ENCODE results near the gene MASP1.

DNA sequence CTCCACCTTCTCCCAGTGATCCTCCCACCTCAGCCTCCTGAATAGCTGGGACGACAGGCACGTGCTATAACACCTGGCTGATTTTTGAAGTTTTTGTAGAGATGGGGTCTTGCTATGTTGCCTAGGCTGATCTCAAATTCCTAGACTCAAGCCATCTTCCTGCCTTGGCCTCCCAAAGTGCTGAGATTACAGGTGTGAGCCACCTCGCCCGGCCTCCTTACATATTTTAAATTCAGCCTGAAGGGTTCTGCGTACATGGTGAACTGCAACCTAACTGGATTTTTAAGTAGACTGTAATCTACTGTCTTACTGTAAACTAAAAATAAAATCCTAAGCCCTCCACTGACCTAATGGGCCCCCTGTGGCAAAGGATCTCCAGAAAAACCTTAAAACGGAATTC is 34.1 kb downstream of the MASP1 start:
- TF ChIP-seq GLIS3 (CRISPR knock-in tag; IDR thresholded peaks at IDR 0.05): no peak
- no peak for TF ChIP-seq ZNF70 (CRISPR knock-in tag; IDR thresholded peaks at IDR 0.05)
- TF ChIP-seq, protein P1, sequence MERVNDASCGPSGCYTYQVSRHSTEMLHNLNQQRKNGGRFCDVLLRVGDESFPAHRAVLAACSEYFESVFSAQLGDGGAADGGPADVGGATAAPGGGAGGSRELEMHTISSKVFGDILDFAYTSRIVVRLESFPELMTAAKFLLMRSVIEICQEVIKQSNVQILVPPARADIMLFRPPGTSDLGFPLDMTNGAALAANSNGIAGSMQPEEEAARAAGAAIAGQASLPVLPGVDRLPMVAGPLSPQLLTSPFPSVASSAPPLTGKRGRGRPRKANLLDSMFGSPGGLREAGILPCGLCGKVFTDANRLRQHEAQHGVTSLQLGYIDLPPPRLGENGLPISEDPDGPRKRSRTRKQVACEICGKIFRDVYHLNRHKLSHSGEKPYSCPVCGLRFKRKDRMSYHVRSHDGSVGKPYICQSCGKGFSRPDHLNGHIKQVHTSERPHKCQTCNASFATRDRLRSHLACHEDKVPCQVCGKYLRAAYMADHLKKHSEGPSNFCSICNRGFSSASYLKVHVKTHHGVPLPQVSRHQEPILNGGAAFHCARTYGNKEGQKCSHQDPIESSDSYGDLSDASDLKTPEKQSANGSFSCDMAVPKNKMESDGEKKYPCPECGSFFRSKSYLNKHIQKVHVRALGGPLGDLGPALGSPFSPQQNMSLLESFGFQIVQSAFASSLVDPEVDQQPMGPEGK (CRISPR knock-in tag; IDR thresholded peaks at IDR 0.05; ENCODE audit: borderline replicate concordance): no peak
- TF ChIP-seq SNAI2 (CRISPR knock-in tag; IDR thresholded peaks at IDR 0.05): no peak
- TF ChIP-seq RARB (CRISPR knock-in tag; IDR thresholded peaks at IDR 0.05): no peak
- TF ChIP-seq ZNF8 (CRISPR knock-in tag; IDR thresholded peaks at IDR 0.05): no peak
- TF ChIP-seq OSR1 (CRISPR knock-in tag; IDR thresholded peaks at IDR 0.05): no peak
- no peak for TF ChIP-seq TOX (CRISPR knock-in tag; IDR thresholded peaks at IDR 0.05; ENCODE audit: borderline replicate concordance)
- TF ChIP-seq TSHZ2 (CRISPR knock-in tag; IDR thresholded peaks at IDR 0.05): no peak
- no peak for TF ChIP-seq BACH2 (CRISPR knock-in tag; IDR thresholded peaks at IDR 0.05; ENCODE audit: borderline replicate concordance)

Data from SK-N-SH treated with all-trans-retinoic acid at 6 μM for 48 hours (cell line).